Activated CD4-positive, alpha-beta T cell treated with anti-CD3 and anti-CD28 coated beads, Interleukin-2, amount 50 U/mL, for 4 hours (primary cell): ENCODE measurements around the gene OR1E2.
"Not testable (repeated sequence)": the region's sequence is repeated elsewhere in the genome, so short reads cannot be mapped to it uniquely, and the experiment has no call there.

Experiments
- DNase-seq, 2 experiments: peaks; one replicate each; pipeline ENCODE4 v3.0.0-alpha.2; 2020

Gene OR1E2

GRCh38 chr17:3433741-3434140, at the start of gene OR1E2:
TSS of gene OR1E2 (minus strand) at chr17:3433841. CDS start at chr17:3433841, 0 bp downstream.
- DNase-seq, result no peak

GRCh38 chr17:3482852-3483251, 49.2 kb upstream of the OR1E2 start:
- DNase-seq, result no peak

GRCh38 chr17:3479988-3480387, 46.3 kb upstream of the OR1E2 start:
- no peak for DNase-seq

- no peak for DNase-seq
Observed at GRCh38 chr17:3475812-3476610, 42.4 kb upstream of the OR1E2 start, which contains the start of gene ASPA. TSS of gene ASPA (plus strand) at chr17:3475997. CDS start at chr17:3476160, 163 bp downstream.

- no peak for DNase-seq
Observed at GRCh38 chr17:3475251-3475685, 41.6 kb upstream of the OR1E2 start.

GRCh38 chr17:3474212-3474611, 40.6 kb upstream of the OR1E2 start:
- no peak for DNase-seq

GRCh38 chr17:3472137-3472536, 38.5 kb upstream of the OR1E2 start:
- no peak for DNase-seq

- no peak for DNase-seq
Observed at GRCh38 chr17:3471599-3471998, 38.0 kb upstream of the OR1E2 start, which contains the start of gene SPATA22. TSS of gene SPATA22 (minus strand) at chr17:3471819. CDS start at chr17:3469325, 2,494 bp downstream.

- DNase-seq, result no peak
Observed at GRCh38 chr17:3469529-3469928, 35.9 kb upstream of the OR1E2 start.

GRCh38 chr17:3466355-3466754, 32.7 kb upstream of the OR1E2 start:
- DNase-seq, result not testable (repeated sequence)

GRCh38 chr17:3448059-3448665, 14.5 kb upstream of the OR1E2 start:
- no peak for DNase-seq

- DNase-seq, result no peak
Observed at GRCh38 chr17:3447625-3448024, 14.0 kb upstream of the OR1E2 start.

- DNase-seq, result no peak
Observed at GRCh38 chr17:3440451-3440850, 6.8 kb upstream of the OR1E2 start.

GRCh38 chr17:3438368-3438767, 4.7 kb upstream of the OR1E2 start:
- DNase-seq, result no peak

- not testable (repeated sequence) for DNase-seq
Observed at GRCh38 chr17:3433215-3433614, 426 bp downstream of the OR1E2 start.

- DNase-seq, result no peak
Observed at GRCh38 chr17:3418222-3418621, 15.4 kb downstream of the OR1E2 start.

- DNase-seq, result no peak
Observed at GRCh38 chr17:3415610-3416009, 18.0 kb downstream of the OR1E2 start.

- DNase-seq, result not testable (repeated sequence)
Observed at GRCh38 chr17:3412216-3412615, 21.4 kb downstream of the OR1E2 start.

- DNase-seq, result no peak
Observed at GRCh38 chr17:3411070-3411469, 22.6 kb downstream of the OR1E2 start, which contains the start of gene OR3A3. TSS of gene OR3A3 (plus strand) at chr17:3411370.

- DNase-seq, result not testable (repeated sequence)
Observed at GRCh38 chr17:3403856-3404255, 29.8 kb downstream of the OR1E2 start.

GRCh38 chr17:3401786-3402185, 31.9 kb downstream of the OR1E2 start:
- no peak for DNase-seq

- no peak for DNase-seq
Observed at GRCh38 chr17:3400055-3400454, 33.6 kb downstream of the OR1E2 start.

- no peak for DNase-seq
Observed at GRCh38 chr17:3398310-3398709, 35.3 kb downstream of the OR1E2 start, which contains the start of gene OR1E1. TSS of gene OR1E1 (minus strand) at chr17:3398410. CDS start at chr17:3398410, 0 bp downstream.

- DNase-seq, result not testable (repeated sequence)
Observed at GRCh38 chr17:3397801-3398200, 35.8 kb downstream of the OR1E2 start.
